A673 (cell line): ENCODE measurements around the gene TIA1.

Source experiments
- EZH2 ChIP-seq: fragments of 200-600 bp; sonication (generic); IDR thresholded peaks from 2 replicates; pipeline ENCODE4 v1.6.1; 2017; ENCODE audit warnings: borderline replicate concordance, low read depth, mild to moderate bottlenecking, mixed read lengths, antibody characterized with exemption, low read length; ENCODE audit not compliant: poor library complexity, severe bottlenecking
- TF ChIP-seq, protein P1 (sequence below): fragments of 300-800, 200-600 bp; sonication (generic); conservative IDR thresholded peaks from 2 replicates; pipeline ENCODE4 v1.5.1; 2017; ENCODE audit warnings: low read depth, mild to moderate bottlenecking, antibody characterized with exemption, low read length, moderate library complexity, mixed read lengths

- TF ChIP-seq, protein P1, sequence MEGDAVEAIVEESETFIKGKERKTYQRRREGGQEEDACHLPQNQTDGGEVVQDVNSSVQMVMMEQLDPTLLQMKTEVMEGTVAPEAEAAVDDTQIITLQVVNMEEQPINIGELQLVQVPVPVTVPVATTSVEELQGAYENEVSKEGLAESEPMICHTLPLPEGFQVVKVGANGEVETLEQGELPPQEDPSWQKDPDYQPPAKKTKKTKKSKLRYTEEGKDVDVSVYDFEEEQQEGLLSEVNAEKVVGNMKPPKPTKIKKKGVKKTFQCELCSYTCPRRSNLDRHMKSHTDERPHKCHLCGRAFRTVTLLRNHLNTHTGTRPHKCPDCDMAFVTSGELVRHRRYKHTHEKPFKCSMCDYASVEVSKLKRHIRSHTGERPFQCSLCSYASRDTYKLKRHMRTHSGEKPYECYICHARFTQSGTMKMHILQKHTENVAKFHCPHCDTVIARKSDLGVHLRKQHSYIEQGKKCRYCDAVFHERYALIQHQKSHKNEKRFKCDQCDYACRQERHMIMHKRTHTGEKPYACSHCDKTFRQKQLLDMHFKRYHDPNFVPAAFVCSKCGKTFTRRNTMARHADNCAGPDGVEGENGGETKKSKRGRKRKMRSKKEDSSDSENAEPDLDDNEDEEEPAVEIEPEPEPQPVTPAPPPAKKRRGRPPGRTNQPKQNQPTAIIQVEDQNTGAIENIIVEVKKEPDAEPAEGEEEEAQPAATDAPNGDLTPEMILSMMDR: no peak
- TF ChIP-seq EZH2: no peak
Observed at GRCh38 chr2:70283500-70284191, 35.2 kb upstream of the TIA1 start.
